ELF-1 (cell line): ENCODE data around the gene FLT1.

Source experiments
- DNase-seq: peaks from one replicate; pipeline ENCODE4 v3.0.0-alpha.2; 2016; ENCODE audit warnings: low read depth, low spot score

Gene FLT1

GRCh38 chr13:28346154-28346553 is 148.8 kb downstream of the FLT1 start:
- peak; percentile 40 for DNase-seq

GRCh38 chr13:28344163-28344562 is 150.8 kb downstream of the FLT1 start:
- no peak for DNase-seq

GRCh38 chr13:28342251-28342650 is 152.7 kb downstream of the FLT1 start:
- DNase-seq: no peak

GRCh38 chr13:28340272-28340793 is 154.6 kb downstream of the FLT1 start:
- DNase-seq: no peak

- DNase-seq: no peak
These were observed 155.5 kb downstream of the FLT1 start for GRCh38 chr13:28339419-28339818.

- DNase-seq: no peak
These were observed 156.2 kb downstream of the FLT1 start for GRCh38 chr13:28338742-28339141.

- peak; percentile 36 for DNase-seq
These were observed 156.8 kb downstream of the FLT1 start for GRCh38 chr13:28338006-28338574.

DNA sequence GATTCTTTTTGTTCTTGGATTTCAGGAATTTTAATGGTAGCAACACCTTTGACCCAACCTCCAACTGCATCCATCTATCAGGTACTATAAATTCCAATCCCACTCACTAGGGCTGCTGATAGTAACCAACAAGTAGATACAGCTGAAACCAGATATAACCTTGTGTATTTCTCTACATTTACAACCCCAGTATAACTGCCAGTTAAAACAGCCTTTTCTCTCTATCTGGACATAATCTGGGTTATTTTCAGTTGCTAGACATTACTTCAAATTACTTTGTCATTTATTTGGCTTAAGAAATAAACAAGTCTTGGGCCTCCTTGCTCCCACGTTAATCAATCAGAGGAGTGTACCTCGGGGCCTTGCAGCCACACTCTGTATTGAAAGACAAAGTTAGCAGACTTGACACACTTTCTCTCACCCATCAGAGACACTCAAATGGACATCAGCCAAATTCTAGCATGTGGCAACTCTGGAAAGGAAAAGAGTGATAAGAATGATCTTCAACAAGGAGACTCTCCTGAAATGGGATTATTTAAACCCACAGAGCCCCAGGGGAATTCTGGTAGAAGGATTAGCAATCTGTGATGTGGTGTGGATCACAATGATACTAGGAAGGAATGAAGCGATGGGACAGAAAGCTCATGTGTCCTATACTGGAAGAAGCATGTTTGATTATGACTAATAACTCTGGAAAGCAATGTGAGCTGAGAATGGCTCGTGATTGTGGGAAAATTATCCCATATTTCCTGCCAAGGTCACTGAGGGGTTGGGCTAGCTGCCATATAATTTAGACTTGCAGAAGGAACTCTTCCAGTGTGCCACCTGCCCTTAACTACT is 157.5 kb downstream of the FLT1 start:
- DNase-seq: no peak

DNA sequence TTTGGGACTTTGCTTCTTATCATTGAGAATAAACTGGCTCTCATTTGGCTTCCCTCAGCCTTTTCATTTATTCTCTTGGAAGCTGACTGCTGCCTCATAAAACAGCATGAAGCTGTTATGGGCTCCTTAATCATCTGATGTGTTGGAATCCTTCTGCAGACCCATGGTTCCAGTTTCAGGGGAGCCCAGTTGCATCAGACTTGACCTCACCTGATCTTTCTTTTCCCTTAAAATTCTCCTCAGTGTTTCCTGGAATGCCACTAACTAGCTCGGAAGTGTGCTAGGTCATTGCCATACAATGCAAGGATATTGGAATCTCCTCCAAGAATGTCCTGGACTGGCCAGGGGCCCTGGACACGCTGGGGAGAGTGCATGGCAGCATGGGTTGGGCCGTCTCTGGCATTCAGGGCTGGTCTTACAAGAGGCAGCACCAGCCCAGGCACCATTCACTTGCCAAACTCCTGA is 158.7 kb downstream of the FLT1 start:
- no peak for DNase-seq

GRCh38 chr13:28333204-28333881 is 161.6 kb downstream of the FLT1 start:
- DNase-seq: no peak

- peak; percentile 42 for DNase-seq
These were observed 165.4 kb downstream of the FLT1 start for GRCh38 chr13:28329395-28330158.

GRCh38 chr13:28328271-28328607 is 166.7 kb downstream of the FLT1 start:
- DNase-seq: no peak

DNA sequence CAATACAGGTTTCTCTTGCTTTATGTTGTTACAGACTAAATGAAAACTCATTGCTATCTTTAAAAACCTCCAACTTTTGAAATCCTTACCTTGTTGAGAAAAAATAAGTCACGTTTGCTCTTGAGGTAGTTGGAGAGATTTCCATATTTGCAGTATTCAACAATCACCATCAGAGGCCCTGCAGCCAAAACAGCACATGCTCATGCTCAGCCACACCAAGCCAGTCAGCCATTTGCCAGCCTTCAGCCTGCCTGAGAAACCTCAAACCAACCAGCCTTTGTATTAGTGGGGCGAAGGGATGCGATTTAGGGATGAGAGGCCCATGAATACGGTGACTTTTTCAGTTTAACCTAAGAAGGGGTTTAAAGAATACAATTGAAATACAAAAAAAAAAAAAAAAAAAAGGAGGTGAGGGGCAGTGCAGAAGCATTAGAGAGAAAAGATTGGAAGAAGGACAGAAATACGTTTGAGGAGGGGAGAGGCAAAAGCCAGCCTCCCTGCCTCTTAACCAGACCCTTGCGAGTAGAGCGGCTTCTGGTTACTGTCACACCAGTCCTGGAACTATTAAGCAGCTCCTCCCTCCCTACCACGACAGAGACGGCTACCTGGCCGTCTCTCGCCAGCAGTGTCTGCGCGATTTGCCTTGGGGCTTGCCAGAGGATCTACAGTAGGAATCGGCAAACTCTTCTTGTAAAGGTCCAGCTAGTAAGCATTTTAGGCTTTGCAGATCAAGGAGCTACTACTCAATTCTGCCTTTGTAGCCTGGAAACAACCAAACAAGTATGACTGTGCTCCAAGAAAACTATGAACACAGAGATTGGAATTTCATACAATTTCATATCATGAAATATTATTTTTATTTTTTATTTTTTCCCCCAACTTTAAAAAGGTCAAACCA is 167.3 kb downstream of the FLT1 start:
- DNase-seq: peak; percentile 91

DNA sequence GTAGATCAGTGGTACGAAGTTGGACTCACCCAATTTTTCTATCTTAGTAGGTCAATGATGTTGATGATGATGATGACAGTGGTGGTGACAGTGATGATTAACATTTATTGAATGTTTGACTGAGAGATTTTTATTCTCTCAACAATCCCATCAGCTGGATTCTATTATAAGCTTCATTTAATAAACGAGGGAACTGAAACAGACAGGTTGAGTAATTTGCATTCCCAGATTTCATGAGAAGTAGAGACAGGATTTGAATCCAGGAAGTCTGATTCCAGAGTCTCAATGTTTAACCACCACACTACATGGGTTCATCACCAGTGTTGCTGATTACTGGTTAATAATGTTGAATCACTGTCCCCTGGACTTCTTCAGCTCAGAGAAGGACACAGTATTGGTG is 168.9 kb downstream of the FLT1 start:
- no peak for DNase-seq

DNA sequence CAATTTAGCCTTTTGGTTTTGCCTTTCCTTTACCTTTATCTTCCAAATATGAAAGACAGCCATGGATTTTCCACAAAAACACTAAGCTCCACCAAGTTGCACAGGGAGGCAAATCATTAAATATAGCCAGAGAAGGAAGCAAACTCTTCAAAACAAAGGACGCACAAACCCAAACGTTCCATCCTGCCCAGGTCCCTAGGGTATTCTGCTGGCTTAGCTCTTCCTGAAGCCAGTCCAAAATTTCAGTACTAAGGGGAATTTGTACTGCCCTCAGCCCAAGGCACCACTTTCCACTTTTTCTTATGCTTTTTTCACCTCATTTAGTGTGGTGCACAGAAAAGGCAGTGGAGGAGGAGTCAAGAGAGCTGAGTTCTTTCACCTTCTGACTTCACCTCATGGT is 169.9 kb downstream of the FLT1 start:
- no peak for DNase-seq

DNA sequence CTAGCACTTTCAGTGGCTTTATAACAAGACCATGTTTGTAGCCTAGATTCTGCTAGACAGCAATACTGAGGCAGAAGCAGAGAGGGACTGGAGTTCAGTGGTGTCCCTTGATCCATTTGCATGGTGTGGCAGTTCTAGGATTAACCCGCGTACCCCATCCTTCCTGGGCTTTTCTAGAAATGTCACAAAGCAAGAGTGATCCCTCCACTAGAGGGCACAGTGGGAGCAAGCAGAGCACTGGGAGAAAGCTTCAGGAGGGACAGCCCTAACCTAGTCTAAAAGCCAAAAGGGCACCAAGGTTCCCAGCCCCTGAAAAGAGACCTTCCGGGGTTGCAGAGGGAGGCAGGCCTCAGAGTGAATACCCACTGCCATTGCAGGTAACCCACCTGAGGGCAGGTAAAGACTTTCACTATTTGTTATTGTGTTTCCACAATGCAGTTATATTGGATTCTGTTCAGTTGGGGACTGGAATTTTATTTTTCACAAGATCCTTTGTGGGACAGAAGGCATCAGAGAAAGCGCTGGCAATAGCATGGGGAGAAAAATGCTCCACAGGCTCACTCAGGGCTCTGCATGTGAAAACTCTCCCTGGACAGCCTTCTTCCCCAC is 170.6 kb downstream of the FLT1 start:
- DNase-seq: peak; percentile 85

- no peak for DNase-seq
These were observed 172.5 kb downstream of the FLT1 start for GRCh38 chr13:28322256-28322905.

DNA sequence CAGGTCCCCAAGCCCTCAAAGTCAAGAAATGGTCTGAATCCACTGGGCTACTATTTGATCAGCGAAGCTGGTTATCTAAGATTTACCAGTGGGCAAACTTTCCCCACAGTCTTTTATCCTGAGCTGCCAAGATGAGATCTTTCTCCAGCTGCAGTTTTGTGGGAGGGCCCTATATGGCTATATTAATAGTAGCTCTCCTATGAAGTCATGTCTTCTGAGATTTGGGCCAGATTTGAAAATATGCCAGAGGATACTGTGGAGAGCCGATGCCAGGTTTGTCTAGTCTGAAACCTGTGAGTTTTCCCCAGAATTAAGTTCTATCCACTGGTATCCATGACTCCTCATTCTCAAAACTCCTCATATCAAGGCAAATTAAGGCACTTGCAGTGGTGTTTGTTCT is 173.2 kb downstream of the FLT1 start:
- DNase-seq: no peak

GRCh38 chr13:28320884-28321574 is 173.9 kb downstream of the FLT1 start:
- no peak for DNase-seq
